Activated CD4-positive, alpha-beta memory T cell treated with anti-CD3 and anti-CD28 coated beads for 36 hours (primary cell): ENCODE results near the gene ZNF768. TPM values are rescaled to one million over a fixed set of nuclear protein-coding genes. Genes with fewer than 3 reads are reported as not detected.
"Not testable (repeated sequence)": the region's sequence is repeated elsewhere in the genome, so short reads cannot be mapped to it uniquely, and the experiment has no call there.

Experiments used
- CTCF ChIA-PET: fragments of 350-600 bp; sonication (Branson Sonifier 250); formaldehyde crosslinking; loops from one replicate; lab custom pipeline; 2021; ENCODE audit warnings: antibody characterized with exemption, inconsistent platforms; lab: Charles Lee
- POLR2A ChIA-PET: fragments of 350-600 bp; sonication (Branson Sonifier 250); formaldehyde crosslinking; loops from one replicate; lab custom pipeline; 2021; ENCODE audit warnings: antibody characterized with exemption; lab: Charles Lee
- DNase-seq: peaks from one replicate; pipeline ENCODE4 v3.0.0-alpha.2; 2020
- H3K27ac Mint-ChIP-seq: one replicate; pipeline ENCODE4 v1.8.0; 2021; ENCODE audit warnings: mixed read lengths
- H3K27me3 Mint-ChIP-seq: one replicate; pipeline ENCODE4 v1.8.0; 2021; ENCODE audit warnings: mixed read lengths
- H3K36me3 Mint-ChIP-seq: one replicate; pipeline ENCODE4 v1.8.0; 2021; ENCODE audit warnings: mixed read lengths
- H3K4me1 Mint-ChIP-seq: one replicate; pipeline ENCODE4 v1.8.0; 2021; ENCODE audit warnings: low read depth, mixed read lengths
- H3K4me3 Mint-ChIP-seq: one replicate; pipeline ENCODE4 v1.8.0; 2021; ENCODE audit warnings: mild to moderate bottlenecking, mixed read lengths
- H3K9me3 Mint-ChIP-seq: one replicate; pipeline ENCODE4 v1.8.0; 2021; ENCODE audit warnings: mixed read lengths
- intact Hi-C: fragments of 100-400 bp; cut with micrococcal nuclease; formaldehyde crosslinking; loops from one replicate; pipeline ENCODE4 v1.15.1; 2023
- total RNA-seq, 2 experiments: library from RNA; stranded (reverse); gene quantifications; one replicate each; pipeline ENCODE4 v1.2.3, GENCODE V29; 2021

ZNF768 gene
- total RNA-seq, 2 experiments from 2014 or later: 14.2 to 14.3 TPM

DNA sequence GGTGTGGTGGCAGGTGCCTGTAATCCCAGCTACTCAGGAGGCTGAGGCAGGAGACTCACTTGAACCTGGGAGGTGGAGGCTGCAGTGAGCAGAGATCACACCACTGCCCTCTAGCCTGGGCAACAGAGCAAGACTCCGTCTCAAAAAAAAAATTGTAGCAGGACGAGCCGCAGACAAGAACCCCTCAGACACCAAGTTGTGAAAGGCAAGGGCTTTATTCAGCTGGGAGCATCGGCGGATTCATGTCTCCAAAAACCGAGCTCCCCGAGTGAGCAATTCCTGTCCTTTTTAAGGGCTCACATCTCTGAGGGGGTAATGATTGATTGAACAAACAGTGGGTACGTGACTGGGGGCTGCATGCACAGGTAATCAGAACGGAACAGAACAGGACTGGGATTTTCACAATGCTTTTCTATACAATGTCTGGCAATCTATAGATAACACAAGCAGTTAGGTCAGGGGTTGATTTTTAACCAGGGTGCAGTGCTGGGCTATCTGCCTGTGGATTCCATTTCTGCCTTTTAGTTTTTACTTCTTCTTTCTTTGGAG, 14.6 kb upstream of the ZNF768 start:
- intact Hi-C loops, H3K4me3 Mint-ChIP-seq, H3K9me3 Mint-ChIP-seq, H3K27ac Mint-ChIP-seq, DNase-seq, H3K27me3 Mint-ChIP-seq: not testable (repeated sequence)
- peaks cover 19% of the 10 kb centered on the region for H3K4me1 Mint-ChIP-seq
- POLR2A ChIA-PET: interaction anchor here (0.6 to 0.7 kb wide), 2 partner anchors 16 to 18 kb away, joined by 3 read pairs; no protein-coding TSS in a partner anchor
- CTCF ChIA-PET: interaction anchor here (0.7 kb wide), 1 partner anchor 118 kb away, joined by 4 read pairs; no protein-coding TSS in a partner anchor
- peaks cover 21% of the 10 kb centered on the region for H3K36me3 Mint-ChIP-seq

- POLR2A ChIA-PET: interaction anchor here (0.7 kb wide), 2 partner anchors 19 to 60 kb away, joined by 3 read pairs; no protein-coding TSS in a partner anchor
- H3K4me1 Mint-ChIP-seq: peaks cover 20% of the 10 kb centered on the region
- H3K27me3 Mint-ChIP-seq, H3K9me3 Mint-ChIP-seq, DNase-seq, H3K4me3 Mint-ChIP-seq, H3K27ac Mint-ChIP-seq, CTCF ChIA-PET: not testable (repeated sequence)
- intact Hi-C loops: loop anchor here (5.0 kb wide), 2 partner anchors 72 to 108 kb away; partner anchors contain the start of genes DCTPP1 and ZNF689
- H3K36me3 Mint-ChIP-seq: peaks cover 24% of the 10 kb centered on the region
Observed at GRCh38 chr16:30539986-30540526, 13.7 kb upstream of the ZNF768 start.

DNA sequence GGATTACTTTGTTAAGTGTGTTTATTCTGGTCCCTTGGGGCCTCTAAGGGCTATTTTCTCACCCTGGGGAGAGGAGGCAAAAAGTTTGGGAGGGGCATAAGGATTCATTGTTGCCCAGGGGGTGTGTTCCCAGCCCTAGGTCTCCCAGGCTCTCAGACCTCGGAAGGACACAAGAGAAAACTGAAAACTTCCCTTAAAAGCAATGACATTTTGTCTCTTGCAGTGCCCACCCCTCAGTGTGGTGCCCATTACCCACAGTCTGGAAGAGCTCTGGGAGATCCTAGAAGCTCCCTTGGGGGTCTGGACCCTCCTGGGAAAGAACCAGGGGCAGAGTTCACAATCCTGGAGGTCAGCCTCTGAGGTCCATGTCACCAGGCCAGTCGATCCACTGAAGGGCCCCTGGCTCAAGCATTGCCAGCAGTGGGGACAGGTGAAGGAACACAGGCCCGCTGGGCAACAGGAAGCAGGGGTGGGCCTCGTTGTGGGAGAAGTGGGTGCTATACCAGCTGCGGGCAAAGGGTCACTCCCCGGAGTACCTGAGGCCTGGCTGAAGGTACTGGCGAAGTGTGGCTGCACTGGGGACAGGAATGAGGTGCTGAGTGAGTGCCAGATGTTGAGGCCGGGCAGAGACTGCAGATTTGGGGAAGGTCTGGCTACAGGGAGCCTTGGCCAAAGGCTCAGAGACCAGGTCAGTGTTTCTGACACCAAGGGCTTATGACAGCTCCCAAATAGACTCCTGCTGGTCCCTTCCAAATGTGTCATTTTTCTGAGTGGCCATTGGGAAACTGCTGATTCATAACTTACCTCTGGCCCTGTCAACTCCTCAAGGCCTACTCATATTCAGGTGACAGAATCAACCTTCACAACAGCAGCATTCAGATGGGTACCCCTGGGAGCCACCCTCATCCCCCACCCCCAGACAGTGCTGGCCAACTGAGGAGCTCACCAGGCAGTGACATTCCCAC, 12.9 kb upstream of the ZNF768 start:
- Mint-ChIP-seq H3K4me3 (no peak overlapping the region), H3K27ac (no peak overlapping the region), H3K27me3 (no peaks in the 10 kb centered on the region), H3K36me3 (peaks cover 28% of the 10 kb centered on the region), H3K4me1 (peaks cover 20% of the 10 kb centered on the region), H3K9me3 (no peaks in the 10 kb centered on the region)
- POLR2A ChIA-PET: interaction anchor here (0.7 kb wide), 1 partner anchor 61 kb away, joined by 3 read pairs; no protein-coding TSS in a partner anchor
- intact Hi-C loops: loop anchor here (5.0 kb wide), 2 partner anchors 73 to 107 kb away; partner anchors contain the start of genes DCTPP1 and ZNF689
- no peak for DNase-seq
- CTCF ChIA-PET: no interaction called here

DNA sequence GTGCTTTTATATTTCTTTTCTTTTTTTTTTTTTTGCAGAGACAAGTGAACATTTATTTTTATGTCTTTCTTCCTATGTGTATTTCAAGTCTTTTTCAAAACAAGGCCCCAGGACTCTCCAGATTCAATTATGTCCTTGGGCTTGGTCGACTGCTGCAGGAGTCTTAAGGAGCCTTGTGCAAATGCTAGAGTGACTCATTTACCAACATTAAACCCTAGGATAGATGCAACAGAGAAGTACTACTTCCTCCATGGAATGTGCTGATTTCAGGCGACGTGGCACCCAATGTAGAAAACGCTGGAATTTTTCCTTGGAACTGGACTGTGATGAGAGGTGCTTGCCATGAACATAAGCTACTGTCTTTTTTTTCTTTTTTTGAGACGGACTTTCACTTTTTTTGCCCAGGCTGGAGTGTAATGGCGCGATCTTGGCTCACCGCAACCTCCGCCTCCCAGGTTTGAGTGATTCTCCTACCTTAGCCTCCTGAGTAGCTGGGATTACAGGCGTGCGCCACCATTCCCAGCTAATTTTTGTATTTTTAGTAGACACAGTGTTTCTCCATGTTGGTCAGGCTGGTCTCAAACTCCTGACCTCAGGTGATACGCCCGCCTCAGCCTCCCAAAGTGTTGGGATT, 10.1 kb upstream of the ZNF768 start:
- Mint-ChIP-seq H3K4me1 (peaks cover 26% of the 10 kb centered on the region), H3K36me3 (peaks cover 35% of the 10 kb centered on the region), H3K27ac (peak overlapping the region; percentile 95), H3K4me3 (peak overlapping the region; percentile 89)
- intact Hi-C loops: loop anchor here (5.0 kb wide), 2 partner anchors 76 to 104 kb away; partner anchors contain the start of genes DCTPP1 and ZNF689
- not testable (repeated sequence) for DNase-seq, H3K27me3 Mint-ChIP-seq, H3K9me3 Mint-ChIP-seq
- ChIA-PET POLR2A (interaction anchor here (0.7 to 3.4 kb wide), 16 partner anchors 9 to 157 kb away, joined by 3 to 59 read pairs (median 12); partner anchors contain the start of genes DCTPP1, ITGAL, ZNF688 and ZNF764), CTCF (interaction anchor here (0.6 to 4.3 kb wide), 29 partner anchors 9 to 158 kb away, joined by 3 to 53 read pairs (median 8); partner anchors contain the start of genes DCTPP1, ITGAL, PRR14 and ZNF688)

GRCh38 chr16:30535777-30536190, 9.4 kb upstream of the ZNF768 start:
- Mint-ChIP-seq H3K27me3 (no peaks in the 10 kb centered on the region), H3K9me3 (no peaks in the 10 kb centered on the region), H3K36me3 (peaks cover 39% of the 10 kb centered on the region), H3K4me3 (peak overlapping the region; percentile 89), H3K27ac (peak overlapping the region; percentile 95), H3K4me1 (peaks cover 28% of the 10 kb centered on the region)
- ChIA-PET CTCF (interaction anchor here (0.6 to 4.3 kb wide), 38 partner anchors 9 to 161 kb away, joined by 3 to 53 read pairs (median 6); partner anchors contain the start of genes DCTPP1, ITGAL, PRR14 and ZNF48), POLR2A (interaction anchor here (0.7 to 3.4 kb wide), 22 partner anchors 9 to 541 kb away, joined by 3 to 59 read pairs (median 10); partner anchors contain the start of genes DCTPP1, ITGAL, TBX6 and ZNF688)
- intact Hi-C loops: loop anchor here (1.0 to 5.0 kb wide), 9 partner anchors 16 to 103 kb away; partner anchors contain the start of genes DCTPP1, SEPHS2, ZNF689 and ZNF764
- peak; percentile 84 for DNase-seq

GRCh38 chr16:30535106-30535776, 8.9 kb upstream of the ZNF768 start:
- POLR2A ChIA-PET: interaction anchor here (0.7 to 3.4 kb wide), 26 partner anchors 8 to 540 kb away, joined by 3 to 59 read pairs (median 7); partner anchors contain the start of genes DCTPP1, ITGAL, PRR14 and TBX6
- Mint-ChIP-seq H3K4me3 (peak overlapping the region; percentile 89), H3K4me1 (peaks cover 34% of the 10 kb centered on the region), H3K36me3 (peaks cover 39% of the 10 kb centered on the region), H3K27me3 (no peaks in the 10 kb centered on the region), H3K27ac (peak overlapping the region; percentile 95), H3K9me3 (no peaks in the 10 kb centered on the region)
- DNase-seq: no peak
- CTCF ChIA-PET: interaction anchor here (0.6 to 4.3 kb wide), 39 partner anchors 8 to 162 kb away, joined by 3 to 53 read pairs (median 6); partner anchors contain the start of genes DCTPP1, ITGAL, PRR14 and ZNF48
- intact Hi-C loops: loop anchor here (1.0 to 5.0 kb wide), 9 partner anchors 16 to 103 kb away; partner anchors contain the start of genes DCTPP1, SEPHS2, ZNF689 and ZNF764

DNA sequence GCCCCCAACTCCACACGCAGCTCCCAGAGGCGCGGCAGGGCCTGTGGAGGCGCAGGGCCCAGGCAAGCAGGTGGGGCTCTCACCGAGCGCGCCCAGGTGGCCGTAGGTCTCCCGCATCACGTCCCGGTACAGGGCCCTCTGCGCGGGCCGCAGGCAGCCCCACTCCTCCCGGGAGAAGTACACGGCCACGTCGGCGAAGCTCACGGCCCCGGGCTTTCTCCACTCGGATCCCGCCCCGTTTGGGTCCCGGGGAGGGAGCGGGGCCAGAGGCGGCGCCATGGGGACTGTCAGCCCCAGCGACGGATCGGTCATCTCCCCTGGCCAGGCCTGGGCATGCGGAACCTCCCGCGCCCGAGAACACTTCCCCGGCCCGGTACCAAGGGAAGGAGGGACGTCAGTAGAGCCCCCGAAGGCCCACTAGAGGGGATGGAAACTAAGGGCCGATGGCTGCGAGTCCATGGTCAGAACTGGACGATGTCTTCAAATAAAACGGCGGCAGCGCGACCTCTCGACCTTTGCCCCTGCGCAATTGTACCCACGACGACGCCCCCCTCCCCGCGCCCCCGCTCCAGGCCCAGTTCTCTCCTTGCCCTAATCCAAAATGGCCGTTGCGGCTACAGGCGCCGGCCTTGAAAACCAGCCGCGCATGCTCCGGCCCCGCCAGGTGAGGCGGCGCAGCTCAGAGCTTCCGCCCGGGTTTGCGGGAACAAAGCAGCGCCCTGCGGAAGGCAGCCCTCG, 8.2 kb upstream of the ZNF768 start, which contains the start of gene ZNF747:
TSS of gene ZNF747 (minus strand) at position 491 of the 738 bp plus-strand sequence. CDS start at position 312, 179 bp downstream.
- DNase-seq: peak; percentile 94
- ChIA-PET CTCF (interaction anchor here (1.0 to 4.3 kb wide), 24 partner anchors 15 to 163 kb away, joined by 3 to 53 read pairs (median 8); partner anchors contain the start of genes DCTPP1, ITGAL, PRR14 and ZNF688), POLR2A (interaction anchor here (1.0 to 3.4 kb wide), 21 partner anchors 7 to 124 kb away, joined by 3 to 59 read pairs (median 10); partner anchors contain the start of genes DCTPP1, ITGAL, PRR14 and ZNF688)
- peaks cover 39% of the 10 kb centered on the region for H3K36me3 Mint-ChIP-seq
- peak within 1 kb of the TSS; percentile 95 for H3K27ac Mint-ChIP-seq
- H3K4me3 Mint-ChIP-seq: peak within 1 kb of the TSS; percentile 89
- peaks cover 38% of the 10 kb centered on the region for H3K4me1 Mint-ChIP-seq
- no peaks in the 10 kb centered on the region for H3K27me3 Mint-ChIP-seq
- H3K9me3 Mint-ChIP-seq: no peaks in the 10 kb centered on the region
- intact Hi-C loops: loop anchor here (1.0 to 5.0 kb wide), 9 partner anchors 17 to 102 kb away; partner anchors contain the start of genes DCTPP1, SEPHS2, ZNF689 and ZNF764

DNA sequence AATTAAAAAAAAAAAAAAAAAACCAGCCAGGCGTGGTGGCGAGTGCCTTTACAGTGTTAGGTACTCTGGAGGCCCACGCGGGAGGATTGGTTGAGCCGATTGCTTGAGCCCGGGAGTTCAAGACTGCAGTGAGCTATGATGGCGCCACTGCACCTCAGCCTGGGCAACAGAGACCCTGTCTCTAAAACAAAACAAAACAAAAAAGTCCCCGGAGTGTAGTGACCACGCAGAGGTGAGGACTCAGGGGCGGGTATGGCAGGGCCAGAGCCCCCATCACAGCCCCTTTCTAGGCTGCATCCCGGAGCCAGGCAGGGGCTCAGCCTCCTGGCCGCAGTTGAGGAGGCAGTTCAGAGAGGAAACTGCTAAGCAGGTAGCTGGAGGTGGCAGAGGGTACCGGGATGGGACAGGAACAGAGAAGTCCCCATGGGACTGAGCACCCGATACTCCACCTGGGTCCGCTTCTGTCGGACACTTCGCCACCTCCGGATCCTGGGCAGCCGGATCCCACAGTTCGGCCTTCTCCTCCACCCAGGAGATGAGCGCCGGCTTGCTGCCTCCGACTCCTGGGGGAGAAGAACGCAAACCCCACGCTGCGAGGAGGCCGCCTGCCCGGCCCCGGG, 7.5 kb upstream of the ZNF768 start:
- POLR2A ChIA-PET: interaction anchor here (0.6 to 3.4 kb wide), 14 partner anchors 9 to 117 kb away, joined by 3 to 59 read pairs (median 14); partner anchors contain the start of genes PRR14, ZNF688, ZNF689 and ZNF764
- Mint-ChIP-seq H3K27me3 (no peaks in the 10 kb centered on the region), H3K4me3 (peak overlapping the region; percentile 89), H3K9me3 (no peaks in the 10 kb centered on the region), H3K27ac (peak overlapping the region; percentile 95), H3K4me1 (peaks cover 43% of the 10 kb centered on the region), H3K36me3 (peaks cover 36% of the 10 kb centered on the region)
- CTCF ChIA-PET: interaction anchor here (0.6 to 4.3 kb wide), 11 partner anchors 18 to 117 kb away, joined by 3 to 53 read pairs (median 14); partner anchors contain the start of genes DCTPP1, ITGAL, PRR14 and ZNF764
- intact Hi-C loops: loop anchor here (2.0 kb wide), 2 partner anchors 39 to 89 kb away; partner anchors contain the start of gene SEPHS2
- peak; percentile 45 for DNase-seq

DNA sequence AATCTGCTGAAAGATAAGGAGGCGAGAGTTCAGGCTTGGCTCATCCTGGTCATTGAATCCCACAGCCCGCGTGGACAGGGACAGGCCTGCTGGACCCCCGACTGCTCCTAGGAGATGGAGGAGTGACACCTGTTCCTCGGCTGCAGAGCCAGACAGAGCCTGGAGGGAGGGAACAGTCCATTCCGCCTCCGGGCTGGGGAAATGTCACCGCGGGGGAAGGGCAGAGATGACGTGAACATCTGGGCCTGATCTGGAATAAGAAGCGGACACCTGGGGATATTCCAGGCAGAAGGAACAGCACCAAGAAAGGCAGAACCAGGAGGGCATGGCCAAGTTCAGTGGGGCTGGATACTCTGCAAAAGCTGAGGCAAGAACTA, 6.8 kb upstream of the ZNF768 start:
- ChIA-PET POLR2A (interaction anchor here (2.2 to 3.4 kb wide), 6 partner anchors 25 to 101 kb away, joined by 5 to 59 read pairs (median 21); partner anchors contain the start of genes ZNF688, ZNF764 and ZNF785), CTCF (interaction anchor here (0.6 to 4.3 kb wide), 4 partner anchors 52 to 105 kb away, joined by 3 to 52 read pairs (median 13); partner anchors contain the start of genes DCTPP1 and ZNF785)
- Mint-ChIP-seq H3K27ac (peak overlapping the region; percentile 78), H3K4me1 (peaks cover 42% of the 10 kb centered on the region), H3K36me3 (peaks cover 34% of the 10 kb centered on the region), H3K9me3 (no peaks in the 10 kb centered on the region), H3K4me3 (peak overlapping the region; percentile 74), H3K27me3 (no peaks in the 10 kb centered on the region)
- intact Hi-C loops: no loop called here
- DNase-seq: no peak
